NCI-H446 treated with DMSO at 0.1 percent for 48 hours (cell line): ENCODE results near the gene EIF3I.

Source experiments
- DNase-seq: peaks from one replicate; lab custom pipeline; 2025; lab: John Stamatoyannopoulos, UW

EIF3I gene

GRCh38 chr1:32221980-32222755, at the start of gene EIF3I, which contains the start of gene TMEM234:
TSS of gene EIF3I (plus strand) at chr1:32222407. CDS start at chr1:32222442, 35 bp downstream.
TSS of gene TMEM234 (minus strand) at chr1:32222353. CDS start at chr1:32222322, 31 bp downstream.
- peak; percentile 69 for DNase-seq

GRCh38 chr1:32172621-32173245, 49.5 kb upstream of the EIF3I start:
- DNase-seq: no peak

GRCh38 chr1:32178380-32179192, 43.6 kb upstream of the EIF3I start:
- DNase-seq: no peak

GRCh38 chr1:32179193-32179442, 43.1 kb upstream of the EIF3I start:
- no peak for DNase-seq

GRCh38 chr1:32179443-32180185, 42.6 kb upstream of the EIF3I start, which contains the start of gene TXLNA:
TSS of gene TXLNA (plus strand) at chr1:32179675. CDS start at chr1:32180346, 671 bp downstream.
- peak; percentile 82 for DNase-seq

- DNase-seq: no peak
Measured at GRCh38 chr1:32180186-32181060, 41.8 kb upstream of the EIF3I start.

GRCh38 chr1:32181065-32181464, 41.1 kb upstream of the EIF3I start:
- no peak for DNase-seq

- no peak for DNase-seq
Measured at GRCh38 chr1:32181563-32181962, 40.6 kb upstream of the EIF3I start.

- no peak for DNase-seq
Measured at GRCh38 chr1:32182060-32182459, 40.1 kb upstream of the EIF3I start.

- no peak for DNase-seq
Measured at GRCh38 chr1:32184650-32185049, 37.6 kb upstream of the EIF3I start.

- no peak for DNase-seq
Measured at GRCh38 chr1:32186077-32186476, 36.1 kb upstream of the EIF3I start.

GRCh38 chr1:32186491-32186890, 35.7 kb upstream of the EIF3I start:
- DNase-seq: no peak

GRCh38 chr1:32187850-32188249, 34.4 kb upstream of the EIF3I start:
- DNase-seq: no peak

GRCh38 chr1:32192220-32192948, 29.8 kb upstream of the EIF3I start:
- DNase-seq: no peak

GRCh38 chr1:32194984-32195383, 27.2 kb upstream of the EIF3I start:
- DNase-seq: no peak

- DNase-seq: no peak
Measured at GRCh38 chr1:32195531-32195930, 26.7 kb upstream of the EIF3I start.

GRCh38 chr1:32195972-32196823, 26.0 kb upstream of the EIF3I start:
- DNase-seq: no peak

GRCh38 chr1:32197074-32197473, 25.1 kb upstream of the EIF3I start:
- no peak for DNase-seq

- DNase-seq: no peak
Measured at GRCh38 chr1:32197837-32198236, 24.4 kb upstream of the EIF3I start.
